Thyroid gland (tissue), 4 donors: ENCODE results near the gene GUCA2A. TPM values are rescaled to one million over a fixed set of nuclear protein-coding genes. Genes with fewer than 3 reads are reported as not detected.

Source experiments
- DNase-seq, 2 donors: peaks; one replicate each; pipeline ENCODE4 v3.0.0-alpha.2; 2019
- H3K27ac ChIP-seq, 3 donors: fragments of 200-600 bp; sonication (generic); 1 replicate in 2 of 3; 2 replicates in 1 of 3; pipeline ENCODE4 v1.5.1; 2016 to 2019; ENCODE audit warnings: mild to moderate bottlenecking in 1 of 3, moderate library complexity in 1 of 3
- H3K27me3 ChIP-seq: fragments of 200-600 bp; sonication (generic); one replicate; pipeline ENCODE4 v1.5.1; 2019
- H3K36me3 ChIP-seq, 2 donors: fragments of 200-600 bp; sonication (generic); one replicate each; pipeline ENCODE4 v1.5.1; 2016 to 2019
- H3K4me1 ChIP-seq, 2 donors: fragments of 200-600 bp; sonication (generic); one replicate each; pipeline ENCODE4 v1.5.1; 2017 to 2019
- H3K4me3 ChIP-seq, 3 donors: fragments of 200-600 bp; sonication (generic); replicated peaks in 1 of 3; 1 replicate in 2 of 3; 2 replicates in 1 of 3; pipeline ENCODE4 v1.5.1; 2016; ENCODE audit warnings: mild to moderate bottlenecking in 1 of 3
- H3K9me3 ChIP-seq: fragments of 200-600 bp; sonication (generic); one replicate; pipeline ENCODE4 v1.5.1; 2017
- CTCF ChIP-seq, 6 experiments: fragments of 200-600 bp in 3 of 6; fragments of 450-650 bp in 3 of 6; sonication (generic) in 3 of 6; IDR thresholded peaks; one replicate each; pipeline ENCODE4 v1.5.1; 2016 to 2019; ENCODE audit warnings: antibody characterized with exemption in 6 of 6, mild to moderate bottlenecking in 2 of 6, inconsistent platforms in 1 of 6, moderate library complexity in 1 of 6
- POLR2A ChIP-seq, 2 donors: fragments of 450-650 bp; IDR thresholded peaks; one replicate each; pipeline ENCODE4 v1.6.1; 2017; ENCODE audit warnings: antibody characterized with exemption in 2 of 2, mild to moderate bottlenecking in 2 of 2, moderate library complexity in 1 of 2
- WGBS, 2 donors: methylation state at CpG; one replicate each; pipeline ENCODE4 v1.1.5; 2017; 5-methylcytosine and 5-hydroxymethylcytosine counted together
- intact Hi-C: fragments of 100-400 bp; cut with DNase I; formaldehyde crosslinking; loops from one replicate; pipeline ENCODE4 v1.15.1; 2023
- total RNA-seq, 4 donors: library from RNA; depleted of rRNA; stranded (reverse); fragments of >200 nt; gene quantifications; one replicate each; pipeline ENCODE4 v1.2.3, GENCODE V29; 2016

Gene GUCA2A
- total RNA-seq, 4 donors from 2014 or later, result not detected

DNA sequence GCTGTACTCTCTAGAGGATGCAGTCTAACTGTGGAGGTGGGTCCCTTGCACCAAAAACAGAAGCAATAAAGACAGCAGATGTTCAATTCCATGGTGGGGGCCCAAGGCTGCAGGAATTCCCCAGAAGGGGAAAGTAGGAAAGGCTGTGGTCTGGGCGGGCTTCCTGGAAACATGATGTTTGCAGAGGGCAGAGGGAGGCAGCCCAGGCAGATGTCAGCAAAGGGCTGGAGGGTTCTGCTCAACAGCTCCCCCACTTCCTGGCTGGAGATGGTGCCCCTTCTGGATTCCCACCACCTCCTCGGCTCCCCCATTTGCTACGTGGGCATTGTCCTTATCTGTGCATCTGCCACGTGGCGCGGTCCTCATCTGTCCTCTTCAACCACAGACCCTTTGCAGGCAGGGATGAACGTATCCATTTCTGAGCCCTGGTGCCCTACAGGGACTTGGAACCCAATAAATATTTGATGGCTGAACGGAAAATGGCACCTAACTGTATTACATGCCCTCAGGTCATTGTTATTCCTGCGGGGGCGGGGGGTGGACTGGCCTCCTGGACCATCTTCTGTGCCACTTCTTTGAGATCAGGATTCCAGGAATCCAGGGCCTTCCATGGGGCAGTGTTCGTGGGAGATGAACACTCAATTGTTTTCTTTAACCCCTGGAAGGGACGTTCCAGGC, 19.7 kb downstream of the GUCA2A start:
- Histone ChIP-seq H3K27ac (no peak overlapping the region), H3K4me3 (no peak overlapping the region), H3K9me3 (no peaks in the 10 kb centered on the region), H3K4me1 (peaks cover 16 to 33% of the 10 kb centered on the region in 2 donors), H3K36me3 (no peaks in the 10 kb centered on the region), H3K27me3 (no peaks in the 10 kb centered on the region)
- no peak for DNase-seq
- intact Hi-C loops, result no loop called here
- WGBS, 2 donors, result 87 to 88% methylated on average over 12 of the region's 12 CpGs
- no peak for TF ChIP-seq POLR2A (IDR thresholded peaks at IDR 0.05)
- TF ChIP-seq CTCF (IDR thresholded peaks at IDR 0.05), result no peak

GRCh38 chr1:42143896-42144710, 20.4 kb downstream of the GUCA2A start:
- Histone ChIP-seq H3K4me3 (no peak overlapping the region), H3K36me3 (no peaks in the 10 kb centered on the region), H3K9me3 (no peaks in the 10 kb centered on the region), H3K4me1 (peaks cover 16 to 33% of the 10 kb centered on the region in 2 donors), H3K27me3 (no peaks in the 10 kb centered on the region), H3K27ac (peak overlapping the region; percentile 75 to 80 (median 77))
- WGBS, 2 donors, result 48 to 50% methylated on average over 12 to 13 of the region's 13 CpGs
- intact Hi-C loops, result no loop called here
- DNase-seq, result no peak
- no peak for TF ChIP-seq POLR2A (IDR thresholded peaks at IDR 0.05)
- no peak for TF ChIP-seq CTCF (IDR thresholded peaks at IDR 0.05)

DNA sequence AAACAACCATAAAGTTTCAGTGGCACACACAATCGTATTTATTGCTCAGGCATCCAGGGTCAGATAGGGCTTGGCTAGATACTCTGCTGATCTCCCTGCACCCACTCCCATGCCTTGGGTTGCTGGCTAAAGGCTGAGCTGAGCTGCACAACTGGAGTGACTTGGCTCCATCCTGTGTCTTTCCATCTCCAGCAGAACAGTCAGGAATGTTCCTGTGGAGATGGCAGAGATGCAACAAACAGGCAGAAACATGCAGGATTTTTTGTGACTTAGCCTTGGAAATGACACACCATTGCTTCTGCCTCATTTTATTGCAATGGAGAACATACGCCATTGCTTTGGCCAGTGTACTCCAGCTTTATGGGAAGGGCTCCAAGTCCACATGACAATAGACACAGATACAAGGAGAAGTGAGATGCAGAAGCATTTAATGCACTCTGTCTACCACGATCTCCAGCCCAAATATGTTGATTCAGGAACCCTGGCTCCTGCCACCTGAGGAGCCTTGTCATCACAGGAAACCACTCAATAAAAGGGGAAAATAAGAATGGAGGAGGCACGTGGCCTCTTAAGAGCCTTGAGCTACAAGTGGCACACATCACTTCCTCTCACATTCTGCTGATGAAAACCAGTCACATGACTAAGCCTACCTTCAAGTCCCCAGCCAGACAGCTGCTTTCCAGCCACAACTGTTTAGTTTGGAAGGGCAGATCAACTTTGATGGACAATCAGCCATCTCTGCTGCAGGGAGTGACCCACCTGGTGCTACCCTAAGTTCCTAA, 21.5 kb downstream of the GUCA2A start:
- peak; percentile 86 to 88 for DNase-seq
- H3K27ac ChIP-seq, result peak overlapping the region; percentile 75 to 80 (median 77)
- peaks cover 21 to 40% of the 10 kb centered on the region in 2 donors for H3K4me1 ChIP-seq
- H3K9me3 ChIP-seq, result no peaks in the 10 kb centered on the region
- TF ChIP-seq POLR2A (IDR thresholded peaks at IDR 0.05) (peak in 1 of 2 donors; percentile 22), CTCF (IDR thresholded peaks at IDR 0.05) (no peak)
- 30% methylated on average over 4 of the region's 4 CpGs for WGBS, 2 donors
- H3K36me3 ChIP-seq, result no peaks in the 10 kb centered on the region
- H3K27me3 ChIP-seq, result no peaks in the 10 kb centered on the region
- no peak overlapping the region for H3K4me3 ChIP-seq
- intact Hi-C loops, result no loop called here

GRCh38 chr1:42141978-42142377, 22.6 kb downstream of the GUCA2A start:
- no peak overlapping the region for H3K4me3 ChIP-seq
- 52 to 65% methylated on average over 5 of the region's 5 CpGs for WGBS, 2 donors
- TF ChIP-seq CTCF (IDR thresholded peaks at IDR 0.05), result no peak
- TF ChIP-seq POLR2A (IDR thresholded peaks at IDR 0.05), result no peak
- H3K4me1 ChIP-seq, result peaks cover 28 to 46% of the 10 kb centered on the region in 2 donors
- H3K9me3 ChIP-seq, result no peaks in the 10 kb centered on the region
- no peaks in the 10 kb centered on the region for H3K27me3 ChIP-seq
- peak in 1 of 2 donors; percentile 42 for DNase-seq
- H3K36me3 ChIP-seq, result no peaks in the 10 kb centered on the region
- peak overlapping the region; percentile 66 to 80 (median 77) for H3K27ac ChIP-seq
- intact Hi-C loops, result no loop called here
